Right lobe of liver (tissue), 6 donors: ENCODE measurements around the gene SORL1. TPM values are rescaled to one million over a fixed set of nuclear protein-coding genes. Genes with fewer than 3 reads are reported as not detected.

Source experiments
- ATAC-seq, 4 donors: fragments of 200-7000 bp; cut with Tn5 transposase; one replicate each; pipeline ENCODE4 v1.9.1; 2020; ENCODE audit warnings: mild to moderate bottlenecking in 4 of 4, moderate library complexity in 4 of 4
- DNase-seq, 3 donors: peaks; one replicate each; pipeline ENCODE4 v3.0.0-alpha.2; 2020
- H3K27ac ChIP-seq, 3 donors: fragments of 200-600 bp; one replicate each; pipeline ENCODE4 v1.8.0; 2022
- H3K27me3 ChIP-seq, 2 donors: fragments of 200-600 bp; one replicate each; pipeline ENCODE4 v1.8.0; 2022
- H3K36me3 ChIP-seq, 4 donors: fragments of 200-600 bp; sonication (generic) in 1 of 4; one replicate each; pipeline versions ENCODE4 v1.5.1 to v1.8.0; 2017 to 2022; ENCODE audit warnings: control low read depth in 1 of 4
- H3K4me1 ChIP-seq, 4 donors: fragments of 200-600 bp; sonication (generic) in 1 of 4; one replicate each; pipeline versions ENCODE4 v1.5.1 to v1.8.0; 2017 to 2022; ENCODE audit warnings: control low read depth in 1 of 4
- H3K4me3 ChIP-seq, 3 donors: fragments of 200-600 bp; one replicate each; pipeline ENCODE4 v1.8.0; 2022
- H3K9me3 ChIP-seq, 4 donors: fragments of 200-600 bp; sonication (generic) in 1 of 4; one replicate each; pipeline versions ENCODE4 v1.5.1 to v1.8.0; 2017 to 2022; ENCODE audit warnings: control low read depth in 1 of 4
- POLR2A ChIP-seq: fragments of 450-650 bp; IDR thresholded peaks from one replicate; pipeline ENCODE4 v1.6.1; 2017; ENCODE audit warnings: antibody characterized with exemption, mild to moderate bottlenecking
- WGBS: methylation state at CpG from one replicate; pipeline ENCODE4 v1.1.6; 2018; ENCODE audit warnings: low coverage, low lambda C conversion rate; ENCODE audit not compliant: insufficient coverage; ENCODE audit errors: missing lambda C conversion rate; 5-methylcytosine and 5-hydroxymethylcytosine counted together
- intact Hi-C, 2 donors: fragments of 100-400 bp; cut with DNase I; formaldehyde crosslinking; loops; one replicate each; pipeline versions ENCODE4 v1.11.2 to v1.14.1; 2022
- total RNA-seq, 6 experiments: library from RNA; depleted of rRNA in 2 of 6; stranded (reverse); fragments of >200 nt in 2 of 6; fragmentation: NEBNext Ultra II Directional in 3 of 6; extraction: Animal tissue kit (Norgen Biotek cat#: 25700) in 3 of 6; gene quantifications; one replicate each; pipeline versions ENCODE4 v1.1.0 to v1.2.4, GENCODE V29; 2016 to 2023
- TF ChIP-seq, protein P1 (sequence below), 4 donors: fragments of 200-600 bp in 3 of 4; fragments of 450-650 bp in 1 of 4; IDR thresholded peaks; one replicate each; pipeline versions ENCODE4 v1.5.1 to v1.8.0; 2016 to 2022; ENCODE audit warnings: antibody characterized with exemption in 4 of 4, mild to moderate bottlenecking in 2 of 4
- donor health status: DM: no; HTN: yes; CAD: no.
- donor health status: DM: no; HTN: no; CAD: no.
- donor health status: DM: no; HTN: no; CAD: no.
- donor health status: DM: no; HTN: yes; CAD: no.
- donor health status: DM: no; HTN: yes; CAD: no.

The SORL1 gene
- total RNA-seq, 6 experiments from 2014 or later = 45.2 to 137 (median 73.8) TPM

DNA sequence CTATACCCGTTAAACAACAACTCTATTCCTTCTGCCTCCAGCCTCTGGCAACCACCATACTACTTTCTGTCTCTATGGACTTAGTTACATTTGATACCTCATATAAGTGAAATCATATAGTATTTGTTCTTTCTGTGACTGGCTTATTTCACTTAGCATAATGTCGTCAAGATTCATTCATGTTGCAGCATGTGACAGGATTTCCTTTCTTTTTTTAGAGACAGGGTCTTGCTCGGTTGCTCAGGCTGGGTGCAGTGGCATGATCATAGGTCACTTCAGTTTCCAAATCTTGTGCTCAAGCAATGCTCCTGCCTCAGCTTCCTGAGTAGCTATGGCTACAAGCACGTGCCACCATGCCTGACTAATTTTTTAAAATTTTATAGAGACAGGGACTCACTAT lies 29.4 kb upstream of the SORL1 start:
- Histone ChIP-seq H3K27ac (no peak overlapping the region), H3K4me3 (no peak overlapping the region), H3K4me1 (peaks cover 0 to 7% (median 2%) of the 10 kb centered on the region in 4 donors), H3K27me3 (no peaks in the 10 kb centered on the region), H3K9me3 (no peaks in the 10 kb centered on the region), H3K36me3 (no peaks in the 10 kb centered on the region)
- 59% methylated on average over 4 of the region's 4 CpGs for WGBS
- ATAC-seq = no peak
- TF ChIP-seq, protein P1, sequence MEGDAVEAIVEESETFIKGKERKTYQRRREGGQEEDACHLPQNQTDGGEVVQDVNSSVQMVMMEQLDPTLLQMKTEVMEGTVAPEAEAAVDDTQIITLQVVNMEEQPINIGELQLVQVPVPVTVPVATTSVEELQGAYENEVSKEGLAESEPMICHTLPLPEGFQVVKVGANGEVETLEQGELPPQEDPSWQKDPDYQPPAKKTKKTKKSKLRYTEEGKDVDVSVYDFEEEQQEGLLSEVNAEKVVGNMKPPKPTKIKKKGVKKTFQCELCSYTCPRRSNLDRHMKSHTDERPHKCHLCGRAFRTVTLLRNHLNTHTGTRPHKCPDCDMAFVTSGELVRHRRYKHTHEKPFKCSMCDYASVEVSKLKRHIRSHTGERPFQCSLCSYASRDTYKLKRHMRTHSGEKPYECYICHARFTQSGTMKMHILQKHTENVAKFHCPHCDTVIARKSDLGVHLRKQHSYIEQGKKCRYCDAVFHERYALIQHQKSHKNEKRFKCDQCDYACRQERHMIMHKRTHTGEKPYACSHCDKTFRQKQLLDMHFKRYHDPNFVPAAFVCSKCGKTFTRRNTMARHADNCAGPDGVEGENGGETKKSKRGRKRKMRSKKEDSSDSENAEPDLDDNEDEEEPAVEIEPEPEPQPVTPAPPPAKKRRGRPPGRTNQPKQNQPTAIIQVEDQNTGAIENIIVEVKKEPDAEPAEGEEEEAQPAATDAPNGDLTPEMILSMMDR (IDR thresholded peaks at IDR 0.05) = no peak
- no peak for TF ChIP-seq POLR2A
- DNase-seq = no peak
- intact Hi-C loops = no loop called here

GRCh38 chr11:121425828-121426227 lies 26.3 kb upstream of the SORL1 start:
- Histone ChIP-seq H3K4me1 (no peaks in the 10 kb centered on the region), H3K4me3 (no peak overlapping the region), H3K27ac (no peak overlapping the region), H3K27me3 (no peaks in the 10 kb centered on the region), H3K9me3 (no peaks in the 10 kb centered on the region), H3K36me3 (no peaks in the 10 kb centered on the region)
- TF ChIP-seq POLR2A = no peak
- 98% methylated on average over 5 of the region's 5 CpGs for WGBS
- DNase-seq (no peak), ATAC-seq (no peak)
- intact Hi-C loops = no loop called here

- H3K4me1 ChIP-seq = no peaks in the 10 kb centered on the region
- 45% methylated on average over 28 of the region's 48 CpGs for WGBS
- H3K4me3 ChIP-seq = peak overlapping the region; percentile 4 to 36 (median 18)
- no peaks in the 10 kb centered on the region for H3K36me3 ChIP-seq
- TF ChIP-seq, protein P1 (IDR thresholded peaks at IDR 0.05) = peak; percentile 22 to 35 (median 30)
- no peak for TF ChIP-seq POLR2A
- DNase-seq (peak; percentile 71 to 77 (median 73)), ATAC-seq (peak; percentile 92 to 96 (median 96))
- H3K9me3 ChIP-seq = no peaks in the 10 kb centered on the region
- H3K27ac ChIP-seq = no peak overlapping the region
- no peaks in the 10 kb centered on the region for H3K27me3 ChIP-seq
- intact Hi-C loops = no loop called here
Observed at GRCh38 chr11:121426476-121427399, 25.4 kb upstream of the SORL1 start.

DNA sequence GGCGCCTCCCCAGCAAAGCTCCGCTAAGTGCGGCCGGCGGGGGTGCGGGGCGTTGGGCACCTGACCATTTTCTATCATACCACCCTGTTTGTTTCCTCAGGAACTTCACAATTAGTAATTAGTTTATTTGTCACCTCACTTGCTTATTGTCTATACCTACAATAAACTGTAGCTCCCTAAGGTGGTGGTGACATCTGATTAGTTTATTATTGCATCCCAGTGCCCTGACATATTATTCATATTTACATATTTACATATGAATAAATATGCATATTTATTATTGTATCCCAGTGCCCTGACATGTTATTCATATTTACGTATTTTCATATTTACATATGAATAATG lies 24.7 kb upstream of the SORL1 start:
- TF ChIP-seq, protein P1 (IDR thresholded peaks at IDR 0.05) = no peak
- TF ChIP-seq POLR2A = no peak
- intact Hi-C loops = no loop called here
- Histone ChIP-seq H3K4me3 (peak overlapping the region; percentile 4 to 36 (median 18)), H3K9me3 (no peaks in the 10 kb centered on the region), H3K4me1 (no peaks in the 10 kb centered on the region), H3K27ac (no peak overlapping the region), H3K27me3 (no peaks in the 10 kb centered on the region), H3K36me3 (no peaks in the 10 kb centered on the region)
- ATAC-seq (no peak), DNase-seq (no peak)
- WGBS = 48% methylated on average over 2 of the region's 8 CpGs

- Histone ChIP-seq H3K4me1 (no peaks in the 10 kb centered on the region), H3K27me3 (no peaks in the 10 kb centered on the region), H3K9me3 (no peaks in the 10 kb centered on the region), H3K27ac (no peak overlapping the region), H3K36me3 (no peaks in the 10 kb centered on the region), H3K4me3 (no peak overlapping the region)
- TF ChIP-seq, protein P1 (IDR thresholded peaks at IDR 0.05) = no peak
- no peak for TF ChIP-seq POLR2A
- WGBS = 37% methylated on average over 3 of the region's 3 CpGs
- intact Hi-C loops = no loop called here
- DNase-seq (no peak), ATAC-seq (no peak)
Observed at GRCh38 chr11:121429556-121429955, 22.6 kb upstream of the SORL1 start.
